Measurements from ENCODE around the gene GGCT.

- TF ChIP-seq CTCF (IDR thresholded peaks at IDR 0.05) (no peak), POLR2AphosphoS5 (IDR thresholded peaks at IDR 0.05; ENCODE audit: low read depth, low read length) (no peak), TCF7L2 (IDR thresholded peaks at IDR 0.05; ENCODE audit: low read depth, low read length) (no peak)
- TF ChIP-seq, protein P1, sequence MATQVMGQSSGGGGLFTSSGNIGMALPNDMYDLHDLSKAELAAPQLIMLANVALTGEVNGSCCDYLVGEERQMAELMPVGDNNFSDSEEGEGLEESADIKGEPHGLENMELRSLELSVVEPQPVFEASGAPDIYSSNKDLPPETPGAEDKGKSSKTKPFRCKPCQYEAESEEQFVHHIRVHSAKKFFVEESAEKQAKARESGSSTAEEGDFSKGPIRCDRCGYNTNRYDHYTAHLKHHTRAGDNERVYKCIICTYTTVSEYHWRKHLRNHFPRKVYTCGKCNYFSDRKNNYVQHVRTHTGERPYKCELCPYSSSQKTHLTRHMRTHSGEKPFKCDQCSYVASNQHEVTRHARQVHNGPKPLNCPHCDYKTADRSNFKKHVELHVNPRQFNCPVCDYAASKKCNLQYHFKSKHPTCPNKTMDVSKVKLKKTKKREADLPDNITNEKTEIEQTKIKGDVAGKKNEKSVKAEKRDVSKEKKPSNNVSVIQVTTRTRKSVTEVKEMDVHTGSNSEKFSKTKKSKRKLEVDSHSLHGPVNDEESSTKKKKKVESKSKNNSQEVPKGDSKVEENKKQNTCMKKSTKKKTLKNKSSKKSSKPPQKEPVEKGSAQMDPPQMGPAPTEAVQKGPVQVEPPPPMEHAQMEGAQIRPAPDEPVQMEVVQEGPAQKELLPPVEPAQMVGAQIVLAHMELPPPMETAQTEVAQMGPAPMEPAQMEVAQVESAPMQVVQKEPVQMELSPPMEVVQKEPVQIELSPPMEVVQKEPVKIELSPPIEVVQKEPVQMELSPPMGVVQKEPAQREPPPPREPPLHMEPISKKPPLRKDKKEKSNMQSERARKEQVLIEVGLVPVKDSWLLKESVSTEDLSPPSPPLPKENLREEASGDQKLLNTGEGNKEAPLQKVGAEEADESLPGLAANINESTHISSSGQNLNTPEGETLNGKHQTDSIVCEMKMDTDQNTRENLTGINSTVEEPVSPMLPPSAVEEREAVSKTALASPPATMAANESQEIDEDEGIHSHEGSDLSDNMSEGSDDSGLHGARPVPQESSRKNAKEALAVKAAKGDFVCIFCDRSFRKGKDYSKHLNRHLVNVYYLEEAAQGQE (IDR thresholded peaks at IDR 0.05; ENCODE audit: insufficient read depth in 1 of 2, low read depth in 2 of 2, low read length in 1 of 2): no peak
Measured at GRCh38 chr7:30511494-30511893, 6.9 kb upstream of the GGCT start.

Measured in Panc1 (cell line).